Upper lobe of left lung (tissue), 6 donors: ENCODE data around the gene GNG13. TPM values are rescaled to one million over a fixed set of nuclear protein-coding genes. Genes with fewer than 3 reads are reported as not detected.

ENCODE experiments used
- ATAC-seq, 2 donors: fragments of 200-7000 bp; cut with Tn5 transposase; one replicate each; pipeline ENCODE4 v1.9.1; 2022; ENCODE audit warnings: mild to moderate bottlenecking in 2 of 2, moderate library complexity in 2 of 2; ENCODE audit not compliant: low FRiP score in 2 of 2
- DNase-seq, 2 donors: peaks; one replicate each; pipeline ENCODE4 v3.0.0-alpha.2; 2019 to 2020
- H3K27ac ChIP-seq, 4 donors: fragments of 200-600 bp; sonication (generic); one replicate each; pipeline ENCODE4 v1.5.1; 2016 to 2019
- H3K27me3 ChIP-seq, 4 donors: fragments of 200-600 bp; sonication (generic); one replicate each; pipeline ENCODE4 v1.5.1; 2017 to 2019
- H3K36me3 ChIP-seq, 4 donors: fragments of 200-600 bp; sonication (generic); one replicate each; pipeline ENCODE4 v1.5.1; 2016 to 2019
- H3K4me1 ChIP-seq, 4 donors: fragments of 200-600 bp; sonication (generic); one replicate each; pipeline ENCODE4 v1.5.1; 2018 to 2019
- H3K4me3 ChIP-seq, 4 donors: fragments of 200-600 bp; sonication (generic); one replicate each; pipeline ENCODE4 v1.5.1; 2017 to 2019; ENCODE audit warnings: mild to moderate bottlenecking in 2 of 4, moderate library complexity in 1 of 4
- H3K9me3 ChIP-seq, 4 donors: fragments of 200-600 bp; sonication (generic); one replicate each; pipeline ENCODE4 v1.5.1; 2018 to 2019
- CTCF ChIP-seq, 6 experiments: fragments of 450-650 bp in 4 of 6; fragments of 200-600 bp in 2 of 6; sonication (generic) in 2 of 6; IDR thresholded peaks; one replicate each; pipeline ENCODE4 v1.5.1; 2016 to 2019; ENCODE audit warnings: antibody characterized with exemption in 6 of 6
- EP300 ChIP-seq, 4 donors: sonication (generic); formaldehyde crosslinking; IDR thresholded peaks; one replicate each; pipeline ENCODE4 v1.5.1; 2017; ENCODE audit warnings: antibody characterized with exemption in 4 of 4, control low read depth in 2 of 4
- POLR2A ChIP-seq, 4 donors: fragments of 450-650 bp; IDR thresholded peaks; one replicate each; pipeline ENCODE4 v1.5.1; 2016 to 2017; ENCODE audit warnings: antibody characterized with exemption in 4 of 4, mild to moderate bottlenecking in 2 of 4
- POLR2AphosphoS5 ChIP-seq, 2 donors: sonication (generic); formaldehyde crosslinking; IDR thresholded peaks; one replicate each; pipeline ENCODE4 v1.5.1; 2017; ENCODE audit warnings: antibody characterized with exemption in 2 of 2
- WGBS, 2 donors: methylation state at CpG; one replicate each; pipeline ENCODE4 v1.1.5; 2017 to 2018; 5-methylcytosine and 5-hydroxymethylcytosine counted together
- total RNA-seq, 6 donors: library from RNA; depleted of rRNA in 4 of 6; stranded (reverse); fragments of >200 nt in 4 of 6; gene quantifications; one replicate each; pipeline versions ENCODE4 v1.1.0 to v1.2.1, GENCODE V29; 2016 to 2021
- donor health status: DM: no; HTN: no; CAD: no; lungs with moderate emphysema.
- donor health status: DM: no; HTN: yes; CAD: no; lungs with severe emphysema.

The GNG13 gene
- total RNA-seq, 6 donors from 2014 or later, result not detected

DNA sequence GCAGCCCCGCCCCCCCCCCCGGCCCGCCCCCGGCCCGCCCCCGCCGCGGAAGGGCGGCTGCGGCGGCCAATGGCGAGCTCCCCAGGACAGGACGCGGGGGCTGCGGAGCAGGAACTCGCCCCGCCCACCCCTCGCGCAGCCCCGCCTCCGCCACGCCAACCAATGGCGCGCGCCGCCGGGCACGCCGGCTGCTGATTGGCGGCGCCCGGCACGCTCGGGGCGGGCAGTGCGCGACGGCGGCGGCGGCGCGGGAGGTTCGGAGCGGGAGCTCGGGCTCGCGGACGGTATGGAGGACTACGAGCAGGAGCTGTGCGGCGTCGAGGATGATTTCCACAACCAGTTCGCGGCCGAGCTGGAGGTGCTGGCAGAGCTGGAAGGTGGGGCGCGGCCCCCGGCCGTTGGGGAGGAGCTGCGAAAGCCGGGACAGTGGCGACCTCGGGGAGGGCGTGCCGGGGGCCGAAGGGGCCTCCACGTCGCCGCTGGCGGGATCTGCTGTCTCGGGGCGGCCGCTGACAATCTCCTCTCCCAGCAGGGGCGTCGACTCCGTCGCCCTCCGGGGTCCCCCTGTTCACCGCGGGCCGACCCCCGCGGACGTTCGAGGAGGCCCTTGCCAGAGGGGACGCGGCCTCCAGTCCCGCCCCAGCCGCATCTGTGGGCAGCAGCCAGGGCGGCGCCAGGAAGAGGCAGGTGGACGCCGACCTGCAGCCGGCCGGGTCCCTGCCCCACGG lies 12.0 kb downstream of the GNG13 start, which contains the start of gene CHTF18:
Gene CHTF18, plus strand, starts transcription at position 222 of the 728 bp plus-strand sequence. Its CDS starts 65 bp downstream, at position 287.
- peak; percentile 90 to 96 for ATAC-seq
- WGBS, 2 donors, result 0% methylated on average over 5 to 18 of the region's 97 CpGs

GRCh38 chr16:787978-788398 lies 12.5 kb downstream of the GNG13 start, which contains the start of gene RPUSD1:
RPUSD1 (minus strand) TSS chr16:788381; CDS start chr16:787737, 644 bp downstream.
- Histone ChIP-seq H3K36me3 (peaks cover 0 to 22% (median 8%) of the 10 kb centered on the region in 4 donors), H3K4me1 (peaks cover 17 to 47% (median 24%) of the 10 kb centered on the region in 4 donors), H3K27ac (peak within 1 kb of the TSS; percentile 65 to 89 (median 78)), H3K9me3 (no peaks in the 10 kb centered on the region), H3K27me3 (no peaks in the 10 kb centered on the region), H3K4me3 (peak within 1 kb of the TSS; percentile 93 to 100 (median 100))
- ATAC-seq, result no peak
- DNase-seq, result no peak
- 0 to 2% methylated on average over 13 to 14 of the region's 45 CpGs for WGBS, 2 donors
- TF ChIP-seq POLR2AphosphoS5 (IDR thresholded peaks at IDR 0.05), result no peak
- TF ChIP-seq POLR2A (IDR thresholded peaks at IDR 0.05), result peak in 1 of 4 donors; percentile 67
- TF ChIP-seq CTCF (IDR thresholded peaks at IDR 0.05), result peak in 3 of 6 experiments; percentile 20 to 63 (median 33)

More for the DNA sequence above, 12.0 kb downstream of the GNG13 start, which contains the start of gene CHTF18:
- H3K4me3 ChIP-seq, result peak within 1 kb of the TSS; percentile 93 to 100 (median 100)
- peaks cover 0 to 26% (median 11%) of the 10 kb centered on the region in 4 donors for H3K36me3 ChIP-seq
- TF ChIP-seq POLR2A (IDR thresholded peaks at IDR 0.05) (no peak), EP300 (IDR thresholded peaks at IDR 0.05) (no peak), POLR2AphosphoS5 (IDR thresholded peaks at IDR 0.05) (no peak), CTCF (IDR thresholded peaks at IDR 0.05) (no peak)
- H3K9me3 ChIP-seq, result no peaks in the 10 kb centered on the region
- no peaks in the 10 kb centered on the region for H3K27me3 ChIP-seq
- peak within 1 kb of the TSS; percentile 65 to 89 (median 78) for H3K27ac ChIP-seq
- DNase-seq, result peak; percentile 89 to 99
- peaks cover 17 to 41% (median 22%) of the 10 kb centered on the region in 4 donors for H3K4me1 ChIP-seq

DNA sequence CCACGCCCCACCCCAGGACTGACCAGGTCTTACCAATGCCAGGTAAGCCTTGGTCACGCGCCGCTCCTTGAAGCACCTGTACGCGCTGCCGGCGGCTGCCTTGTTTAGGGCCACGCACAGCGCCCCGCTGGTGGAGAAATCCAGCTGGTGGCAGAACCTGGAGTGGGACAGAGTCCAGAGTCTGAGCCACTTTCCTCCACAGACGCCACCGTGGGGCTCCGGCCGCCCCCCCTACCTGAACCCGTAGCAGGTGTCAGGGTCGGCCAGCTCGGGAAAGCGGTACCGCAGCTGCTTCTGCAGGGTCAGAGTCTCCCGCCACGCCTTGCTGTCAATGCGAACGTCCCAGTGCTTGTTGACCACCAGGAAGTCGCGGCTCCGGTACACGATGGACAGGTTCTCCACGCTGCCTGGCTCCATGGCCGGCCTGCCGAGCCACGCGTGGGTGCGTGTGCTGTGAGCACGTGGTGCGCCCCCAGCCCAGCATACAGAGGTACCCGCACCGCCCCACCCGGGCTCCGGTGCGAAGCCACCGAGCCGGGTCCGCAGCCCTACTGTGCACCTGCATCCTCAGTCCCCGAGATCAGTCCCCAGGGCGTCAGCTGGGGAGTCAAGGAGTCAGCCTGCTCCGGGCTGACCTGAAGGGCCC lies 13.1 kb downstream of the GNG13 start:
- Histone ChIP-seq H3K4me3 (peak overlapping the region; percentile 93 to 100 (median 100)), H3K9me3 (no peaks in the 10 kb centered on the region), H3K4me1 (peaks cover 17 to 48% (median 24%) of the 10 kb centered on the region in 4 donors), H3K27me3 (no peaks in the 10 kb centered on the region), H3K27ac (peak overlapping the region; percentile 65 to 89 (median 78)), H3K36me3 (peaks cover 0 to 21% (median 8%) of the 10 kb centered on the region in 4 donors)
- DNase-seq (peak in 1 of 2 donors; percentile 84), ATAC-seq (no peak)
- 52 to 100% methylated on average over 1 to 17 of the region's 47 CpGs for WGBS, 2 donors
- no peak for TF ChIP-seq CTCF (IDR thresholded peaks at IDR 0.05)
- no peak for TF ChIP-seq POLR2AphosphoS5 (IDR thresholded peaks at IDR 0.05)
- no peak for TF ChIP-seq EP300 (IDR thresholded peaks at IDR 0.05)
- no peak for TF ChIP-seq POLR2A (IDR thresholded peaks at IDR 0.05)

GRCh38 chr16:785563-786535 lies 14.7 kb downstream of the GNG13 start:
- Histone ChIP-seq H3K27ac (no peak overlapping the region), H3K4me3 (no peak overlapping the region), H3K27me3 (no peaks in the 10 kb centered on the region), H3K4me1 (peaks cover 17 to 48% (median 24%) of the 10 kb centered on the region in 4 donors), H3K36me3 (peaks cover 0 to 18% (median 8%) of the 10 kb centered on the region in 4 donors), H3K9me3 (no peaks in the 10 kb centered on the region)
- TF ChIP-seq POLR2A (IDR thresholded peaks at IDR 0.05) (peak in 1 of 4 donors; percentile 8), POLR2AphosphoS5 (IDR thresholded peaks at IDR 0.05) (no peak), EP300 (IDR thresholded peaks at IDR 0.05) (no peak), CTCF (IDR thresholded peaks at IDR 0.05) (peak; percentile 69 to 90 (median 85))
- ATAC-seq (peak in 1 of 2 donors; percentile 34), DNase-seq (peak; percentile 70 to 97)
- WGBS, 2 donors, result 66% methylated on average over 35 to 58 of the region's 58 CpGs
